ENCODE results near the gene PPIF. TPM values are rescaled to one million over a fixed set of nuclear protein-coding genes. Genes with fewer than 3 reads are reported as not detected.
"Not testable (repeated sequence)": the region's sequence is repeated elsewhere in the genome, so short reads cannot be mapped to it uniquely, and the experiment has no call there.

Gene PPIF
- total RNA-seq, 1 donor from 2014 or later = 35.9 TPM

DNA sequence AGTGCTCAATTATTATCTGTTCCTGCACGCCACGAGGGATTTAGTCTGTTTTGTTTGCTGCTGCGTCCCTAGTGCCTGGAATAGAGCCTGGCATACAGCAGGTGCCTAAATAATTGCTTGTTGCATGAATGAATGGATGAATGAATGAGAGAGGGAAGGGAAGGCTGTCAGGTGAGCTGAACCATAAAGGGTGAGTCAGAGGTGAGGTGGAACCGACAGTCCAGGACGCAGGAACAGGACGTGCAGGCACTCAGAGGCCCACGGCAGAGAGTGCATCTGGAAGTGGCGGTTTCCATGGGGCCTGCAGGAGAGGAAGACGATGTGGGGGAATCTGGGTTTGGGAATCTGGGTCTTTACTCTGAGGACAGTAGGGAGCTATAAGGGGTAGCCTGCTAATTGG is 17.7 kb upstream of the PPIF start:
- H3K27ac Mint-ChIP-seq = no peak overlapping the region
- no peak overlapping the region for H3K4me3 Mint-ChIP-seq (ENCODE audit: low read depth)
- TF ChIP-seq, protein P1, sequence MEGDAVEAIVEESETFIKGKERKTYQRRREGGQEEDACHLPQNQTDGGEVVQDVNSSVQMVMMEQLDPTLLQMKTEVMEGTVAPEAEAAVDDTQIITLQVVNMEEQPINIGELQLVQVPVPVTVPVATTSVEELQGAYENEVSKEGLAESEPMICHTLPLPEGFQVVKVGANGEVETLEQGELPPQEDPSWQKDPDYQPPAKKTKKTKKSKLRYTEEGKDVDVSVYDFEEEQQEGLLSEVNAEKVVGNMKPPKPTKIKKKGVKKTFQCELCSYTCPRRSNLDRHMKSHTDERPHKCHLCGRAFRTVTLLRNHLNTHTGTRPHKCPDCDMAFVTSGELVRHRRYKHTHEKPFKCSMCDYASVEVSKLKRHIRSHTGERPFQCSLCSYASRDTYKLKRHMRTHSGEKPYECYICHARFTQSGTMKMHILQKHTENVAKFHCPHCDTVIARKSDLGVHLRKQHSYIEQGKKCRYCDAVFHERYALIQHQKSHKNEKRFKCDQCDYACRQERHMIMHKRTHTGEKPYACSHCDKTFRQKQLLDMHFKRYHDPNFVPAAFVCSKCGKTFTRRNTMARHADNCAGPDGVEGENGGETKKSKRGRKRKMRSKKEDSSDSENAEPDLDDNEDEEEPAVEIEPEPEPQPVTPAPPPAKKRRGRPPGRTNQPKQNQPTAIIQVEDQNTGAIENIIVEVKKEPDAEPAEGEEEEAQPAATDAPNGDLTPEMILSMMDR (IDR thresholded peaks at IDR 0.05; ENCODE audit: unreplicated experiment) = no peak
- H3K27me3 Mint-ChIP-seq = peaks cover 14% of the 10 kb centered on the region
- no peaks in the 10 kb centered on the region for H3K9me3 Mint-ChIP-seq (ENCODE audit: low read depth)
- no peaks in the 10 kb centered on the region for H3K4me1 Mint-ChIP-seq (ENCODE audit: low read depth)
- H3K36me3 Mint-ChIP-seq (ENCODE audit: insufficient read depth) = no peaks in the 10 kb centered on the region
- DNase-seq (ENCODE audit: low spot score, unreplicated experiment) = no peak

DNA sequence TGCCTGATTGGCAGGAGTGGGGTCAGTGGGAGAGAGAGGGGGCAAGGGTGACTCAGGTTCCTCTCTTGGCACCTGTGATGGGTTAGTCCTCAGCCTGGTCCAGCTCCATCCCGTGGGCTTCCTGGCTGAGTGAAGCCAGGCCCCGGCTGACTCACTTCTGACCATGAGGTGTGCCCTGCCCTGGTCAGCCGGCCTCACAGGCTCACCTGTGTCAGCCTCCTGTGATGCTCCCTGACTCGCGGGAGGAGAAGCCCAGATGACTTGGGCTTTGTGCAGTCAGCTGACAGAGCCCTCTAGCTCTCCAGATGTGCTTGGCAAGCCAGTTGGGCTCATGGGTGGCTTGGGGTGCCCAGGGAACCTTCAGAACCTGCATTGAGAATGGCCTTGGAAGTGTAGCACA is 16.0 kb upstream of the PPIF start:
- Mint-ChIP-seq H3K9me3 (ENCODE audit: low read depth) (no peaks in the 10 kb centered on the region), H3K27ac (no peak overlapping the region), H3K36me3 (ENCODE audit: insufficient read depth) (no peaks in the 10 kb centered on the region), H3K4me3 (ENCODE audit: low read depth) (no peak overlapping the region), H3K4me1 (ENCODE audit: low read depth) (no peaks in the 10 kb centered on the region), H3K27me3 (peaks cover 18% of the 10 kb centered on the region)
- DNase-seq (ENCODE audit: low spot score, unreplicated experiment) = no peak
- TF ChIP-seq, protein P1 (IDR thresholded peaks at IDR 0.05; ENCODE audit: unreplicated experiment) = no peak

DNA sequence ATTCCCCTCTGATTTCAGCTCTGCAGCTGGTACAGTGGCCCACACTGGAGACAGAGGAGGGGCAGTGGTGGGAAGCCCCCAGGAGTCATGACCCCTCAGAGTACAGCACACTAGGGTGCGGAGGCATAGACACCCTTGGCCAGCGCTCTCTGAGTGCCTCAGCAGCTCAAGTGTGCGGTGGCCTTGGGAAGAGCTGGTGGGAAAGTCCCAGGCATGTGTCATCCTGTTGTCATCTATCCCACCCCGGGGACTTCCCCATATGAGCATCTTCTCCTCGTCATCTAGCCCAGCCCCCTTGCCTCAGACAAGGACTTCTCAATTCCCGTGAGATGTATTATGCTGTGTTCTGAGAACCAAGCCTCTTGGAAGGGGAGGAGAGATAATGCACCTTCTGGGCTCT is 15.6 kb upstream of the PPIF start:
- no peak for DNase-seq (ENCODE audit: low spot score, unreplicated experiment)
- Mint-ChIP-seq H3K27ac (no peak overlapping the region), H3K36me3 (ENCODE audit: insufficient read depth) (no peaks in the 10 kb centered on the region), H3K27me3 (peaks cover 20% of the 10 kb centered on the region), H3K9me3 (ENCODE audit: low read depth) (no peaks in the 10 kb centered on the region), H3K4me1 (ENCODE audit: low read depth) (no peaks in the 10 kb centered on the region), H3K4me3 (ENCODE audit: low read depth) (no peak overlapping the region)
- TF ChIP-seq, protein P1 (IDR thresholded peaks at IDR 0.05; ENCODE audit: unreplicated experiment) = no peak

DNA sequence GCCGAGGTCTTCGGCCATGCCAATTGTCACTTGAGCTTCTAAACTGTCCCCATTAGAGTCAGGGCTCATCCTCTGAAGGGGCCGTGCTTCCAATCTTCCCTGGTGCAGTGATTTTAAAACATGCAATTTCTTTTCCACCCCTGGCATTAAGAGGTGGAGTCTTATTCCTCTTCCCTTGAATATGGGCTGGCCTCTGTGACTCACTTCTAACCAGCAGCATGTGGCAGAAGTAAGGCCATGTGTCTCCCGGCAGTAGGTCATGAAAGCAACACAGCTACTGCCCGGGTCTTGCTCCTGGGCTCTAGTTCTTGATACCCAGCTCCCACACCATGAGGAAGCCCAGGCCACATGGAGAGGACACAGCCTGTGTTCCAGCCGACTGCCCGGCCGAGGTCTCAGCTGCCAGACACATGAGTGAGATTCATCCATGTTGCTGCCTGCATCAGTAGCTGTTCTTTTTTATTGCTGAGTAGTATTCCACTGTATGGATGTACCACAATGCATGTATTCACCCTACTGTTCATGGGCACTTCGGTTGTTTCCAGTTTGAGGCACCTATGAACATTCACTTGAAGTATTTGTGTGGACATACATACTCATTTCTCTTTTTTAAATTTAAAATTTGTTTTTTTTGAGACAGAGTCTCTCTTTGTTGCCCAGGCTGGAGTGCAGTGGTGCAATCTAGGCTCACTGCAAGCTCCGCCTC is 14.5 kb upstream of the PPIF start:
- H3K4me3 Mint-ChIP-seq (ENCODE audit: low read depth); DNase-seq (ENCODE audit: low spot score, unreplicated experiment); H3K27ac Mint-ChIP-seq; H3K36me3 Mint-ChIP-seq (ENCODE audit: insufficient read depth); H3K9me3 Mint-ChIP-seq (ENCODE audit: low read depth); H3K4me1 Mint-ChIP-seq (ENCODE audit: low read depth): not testable (repeated sequence)
- H3K27me3 Mint-ChIP-seq = peaks cover 24% of the 10 kb centered on the region

DNA sequence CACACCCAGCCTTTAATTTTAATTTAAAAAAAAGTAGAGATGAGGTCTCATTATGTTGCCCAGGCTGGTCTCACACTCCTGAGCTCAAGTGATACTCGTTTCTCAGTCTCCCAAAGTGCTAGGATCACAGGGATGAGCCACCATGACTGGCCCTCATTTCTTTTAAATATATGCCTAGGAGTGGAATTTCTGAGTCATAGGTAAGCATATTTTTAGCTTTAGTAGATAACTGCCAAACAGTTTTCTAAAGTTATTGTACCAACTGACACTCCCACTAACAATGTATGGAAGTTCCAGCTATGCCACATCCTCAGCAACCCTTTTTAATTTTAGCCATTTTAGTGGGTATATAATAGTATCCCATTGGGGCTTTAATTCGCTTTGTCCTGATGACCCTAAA is 13.8 kb upstream of the PPIF start:
- Mint-ChIP-seq H3K9me3 (ENCODE audit: low read depth) (no peaks in the 10 kb centered on the region), H3K27ac (no peak overlapping the region), H3K36me3 (ENCODE audit: insufficient read depth) (no peaks in the 10 kb centered on the region), H3K4me3 (ENCODE audit: low read depth) (no peak overlapping the region), H3K27me3 (peaks cover 24% of the 10 kb centered on the region), H3K4me1 (ENCODE audit: low read depth) (no peaks in the 10 kb centered on the region)
- TF ChIP-seq, protein P1 (IDR thresholded peaks at IDR 0.05; ENCODE audit: unreplicated experiment) = no peak
- DNase-seq (ENCODE audit: low spot score, unreplicated experiment) = no peak

DNA sequence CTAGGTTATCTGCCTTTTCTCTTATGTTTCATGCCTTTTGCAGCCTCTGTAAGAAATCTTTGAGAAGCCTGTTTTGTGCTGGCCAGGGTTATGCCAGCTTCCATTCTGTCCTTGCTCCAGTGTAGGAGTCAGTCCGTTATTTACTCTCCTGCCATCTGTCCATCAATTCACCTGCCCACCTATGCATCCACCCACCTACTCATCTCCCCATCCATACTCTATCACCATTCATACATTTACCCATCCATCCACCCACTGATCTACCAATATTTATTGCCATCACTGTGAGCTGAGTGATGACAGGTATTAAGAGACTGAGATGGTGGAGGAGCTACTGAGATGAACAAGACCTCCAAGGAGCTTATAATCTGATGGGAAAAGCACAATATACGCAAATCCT is 12.7 kb upstream of the PPIF start:
- H3K27ac Mint-ChIP-seq = no peak overlapping the region
- H3K27me3 Mint-ChIP-seq = peaks cover 24% of the 10 kb centered on the region
- DNase-seq (ENCODE audit: low spot score, unreplicated experiment) = no peak
- no peaks in the 10 kb centered on the region for H3K9me3 Mint-ChIP-seq (ENCODE audit: low read depth)
- H3K4me3 Mint-ChIP-seq (ENCODE audit: low read depth) = no peak overlapping the region
- H3K4me1 Mint-ChIP-seq (ENCODE audit: low read depth) = no peaks in the 10 kb centered on the region
- TF ChIP-seq, protein P1 (IDR thresholded peaks at IDR 0.05; ENCODE audit: unreplicated experiment) = no peak
- H3K36me3 Mint-ChIP-seq (ENCODE audit: insufficient read depth) = no peaks in the 10 kb centered on the region
